GM10248 (cell line): Measurements from ENCODE around the gene PLCB1.

Source experiments
- CTCF ChIA-PET: fragments of 300-600 bp; sonication (Branson Sonifier 250); formaldehyde crosslinking; extraction: SDS; loops from one replicate; lab custom pipeline; 2021; ENCODE audit warnings: antibody characterized with exemption; lab: Yijun Ruan, JAX
- POLR2A ChIA-PET: fragments of 350-650 bp; sonication (Branson Sonifier 250); formaldehyde crosslinking; extraction: SDS; loops from one replicate; lab custom pipeline; 2020; ENCODE audit warnings: antibody characterized with exemption; lab: Yijun Ruan, JAX
- DNase-seq: peaks from one replicate; pipeline ENCODE4 v3.0.0; 2012; ENCODE audit errors: extremely low spot score
- TF ChIP-seq, protein P1 (sequence below): IDR thresholded peaks from 2 replicates; pipeline ENCODE4 v1.5.1; 2012; ENCODE audit warnings: mild to moderate bottlenecking, low read depth; ENCODE audit errors: extremely low read depth, missing control alignments, control extremely low read depth

The PLCB1 gene

GRCh38 chr20:8879669-8880068, 747.6 kb downstream of the PLCB1 start:
- DNase-seq: no peak
- ChIA-PET CTCF (interaction anchor here (1.6 kb wide), 1 partner anchor 10 kb away, joined by 5 read pairs; no protein-coding TSS in a partner anchor), POLR2A (no interaction called here)
- TF ChIP-seq, protein P1, sequence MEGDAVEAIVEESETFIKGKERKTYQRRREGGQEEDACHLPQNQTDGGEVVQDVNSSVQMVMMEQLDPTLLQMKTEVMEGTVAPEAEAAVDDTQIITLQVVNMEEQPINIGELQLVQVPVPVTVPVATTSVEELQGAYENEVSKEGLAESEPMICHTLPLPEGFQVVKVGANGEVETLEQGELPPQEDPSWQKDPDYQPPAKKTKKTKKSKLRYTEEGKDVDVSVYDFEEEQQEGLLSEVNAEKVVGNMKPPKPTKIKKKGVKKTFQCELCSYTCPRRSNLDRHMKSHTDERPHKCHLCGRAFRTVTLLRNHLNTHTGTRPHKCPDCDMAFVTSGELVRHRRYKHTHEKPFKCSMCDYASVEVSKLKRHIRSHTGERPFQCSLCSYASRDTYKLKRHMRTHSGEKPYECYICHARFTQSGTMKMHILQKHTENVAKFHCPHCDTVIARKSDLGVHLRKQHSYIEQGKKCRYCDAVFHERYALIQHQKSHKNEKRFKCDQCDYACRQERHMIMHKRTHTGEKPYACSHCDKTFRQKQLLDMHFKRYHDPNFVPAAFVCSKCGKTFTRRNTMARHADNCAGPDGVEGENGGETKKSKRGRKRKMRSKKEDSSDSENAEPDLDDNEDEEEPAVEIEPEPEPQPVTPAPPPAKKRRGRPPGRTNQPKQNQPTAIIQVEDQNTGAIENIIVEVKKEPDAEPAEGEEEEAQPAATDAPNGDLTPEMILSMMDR: no peak

DNA sequence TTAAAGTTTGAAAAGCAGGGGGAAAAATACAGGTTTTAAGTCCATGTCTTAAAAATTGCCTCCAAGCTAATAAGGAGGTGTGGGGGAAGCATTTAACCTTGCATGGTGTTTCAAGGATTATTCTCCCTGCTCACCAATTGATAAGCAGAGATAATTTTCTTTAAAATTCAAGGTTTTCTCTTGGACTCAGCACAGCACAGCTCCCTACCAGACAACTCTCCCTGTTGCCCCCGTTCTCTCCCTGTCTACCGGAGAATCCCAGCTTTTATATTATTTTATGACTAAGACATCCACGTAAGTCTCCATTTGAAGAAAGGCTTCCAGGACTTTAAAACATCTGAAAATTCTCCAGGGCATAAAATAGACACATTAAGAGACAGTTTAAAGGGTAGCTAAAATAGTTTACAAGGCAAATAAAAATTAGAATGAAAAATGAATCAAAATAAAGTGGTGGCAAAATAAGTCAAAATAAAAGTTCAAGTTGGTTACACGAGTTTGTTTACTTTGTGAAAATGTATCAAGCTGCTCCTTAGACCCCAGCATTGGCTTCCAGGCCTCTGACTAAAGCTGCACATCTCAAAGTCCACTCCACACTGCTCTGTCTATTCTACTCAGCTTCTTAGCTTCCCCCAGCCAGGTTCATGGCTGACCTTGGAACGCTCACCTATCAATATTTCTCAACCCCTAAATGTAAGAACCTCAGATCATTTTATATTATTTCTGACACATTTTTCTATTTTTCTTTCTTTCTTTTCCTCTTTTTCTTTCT, 748.2 kb downstream of the PLCB1 start:
- ChIA-PET CTCF (interaction anchor here (1.6 kb wide), 1 partner anchor 9 kb away, joined by 5 read pairs; no protein-coding TSS in a partner anchor), POLR2A (no interaction called here)
- no peak for DNase-seq
- TF ChIP-seq, protein P1: no peak

DNA sequence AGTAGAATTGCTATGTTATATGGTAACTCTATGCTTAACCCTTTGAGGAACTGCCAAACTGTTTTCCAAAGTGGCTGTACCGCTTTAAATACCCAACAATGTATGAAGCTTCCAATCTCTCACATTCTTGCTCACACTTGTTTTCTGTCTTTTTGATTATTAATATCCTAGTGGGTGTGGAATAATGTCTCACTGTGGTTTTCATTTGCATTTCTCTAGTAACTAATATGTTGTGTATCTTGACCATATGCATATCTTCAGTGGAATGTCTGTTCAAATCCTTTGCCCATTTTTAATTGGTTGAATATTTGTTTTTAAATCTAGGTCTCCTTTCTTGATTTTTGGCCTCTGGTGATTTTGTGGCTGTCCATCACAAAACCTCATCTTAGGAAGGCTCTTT, 759.0 kb downstream of the PLCB1 start:
- POLR2A ChIA-PET: no interaction called here
- CTCF ChIA-PET: no interaction called here
- no peak for DNase-seq
- TF ChIP-seq, protein P1: no peak

DNA sequence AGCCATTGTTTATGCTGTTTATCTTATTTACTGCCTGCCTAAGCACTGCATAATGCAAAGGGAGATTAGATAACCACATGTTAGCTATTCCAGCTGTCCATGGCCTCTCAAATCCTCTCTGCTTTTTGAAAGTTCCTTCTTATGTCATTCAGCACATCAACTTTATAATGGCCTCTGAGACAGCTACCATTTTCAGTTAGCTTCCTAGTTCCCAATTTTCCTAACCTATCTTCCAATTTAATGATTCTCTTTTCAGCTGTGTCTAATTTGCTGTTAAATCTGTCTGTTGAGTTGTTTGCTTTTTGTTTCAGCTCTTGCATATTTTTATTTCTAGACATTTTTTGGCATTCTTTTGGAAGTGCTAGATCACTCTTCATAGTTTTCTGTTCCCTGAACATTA, 763.4 kb downstream of the PLCB1 start:
- POLR2A ChIA-PET: no interaction called here
- CTCF ChIA-PET: interaction anchor here (1.4 kb wide), 1 partner anchor 16 kb away, joined by 3 read pairs; no protein-coding TSS in a partner anchor
- DNase-seq: no peak
- TF ChIP-seq, protein P1: no peak

DNA sequence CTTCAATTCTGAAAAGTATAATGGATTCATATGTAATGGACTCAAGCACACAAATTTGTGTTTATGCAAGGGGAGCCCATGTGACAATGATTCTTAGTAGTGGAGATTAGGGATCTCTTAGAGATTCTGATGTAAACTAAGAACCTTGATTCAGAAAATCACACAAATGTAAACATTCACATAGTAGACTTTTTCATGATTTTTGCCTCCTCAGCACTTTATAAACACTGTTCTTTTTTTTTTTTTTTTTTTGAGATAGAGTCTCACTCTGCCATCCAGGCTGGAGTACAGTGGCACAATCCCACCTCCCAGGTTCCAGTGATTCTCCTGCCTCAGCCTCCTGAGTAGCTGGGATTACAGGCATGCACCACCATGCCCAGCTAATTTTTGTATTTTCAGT, 766.8 kb downstream of the PLCB1 start:
- POLR2A ChIA-PET: no interaction called here
- DNase-seq: no peak
- CTCF ChIA-PET: no interaction called here
- TF ChIP-seq, protein P1: no peak

DNA sequence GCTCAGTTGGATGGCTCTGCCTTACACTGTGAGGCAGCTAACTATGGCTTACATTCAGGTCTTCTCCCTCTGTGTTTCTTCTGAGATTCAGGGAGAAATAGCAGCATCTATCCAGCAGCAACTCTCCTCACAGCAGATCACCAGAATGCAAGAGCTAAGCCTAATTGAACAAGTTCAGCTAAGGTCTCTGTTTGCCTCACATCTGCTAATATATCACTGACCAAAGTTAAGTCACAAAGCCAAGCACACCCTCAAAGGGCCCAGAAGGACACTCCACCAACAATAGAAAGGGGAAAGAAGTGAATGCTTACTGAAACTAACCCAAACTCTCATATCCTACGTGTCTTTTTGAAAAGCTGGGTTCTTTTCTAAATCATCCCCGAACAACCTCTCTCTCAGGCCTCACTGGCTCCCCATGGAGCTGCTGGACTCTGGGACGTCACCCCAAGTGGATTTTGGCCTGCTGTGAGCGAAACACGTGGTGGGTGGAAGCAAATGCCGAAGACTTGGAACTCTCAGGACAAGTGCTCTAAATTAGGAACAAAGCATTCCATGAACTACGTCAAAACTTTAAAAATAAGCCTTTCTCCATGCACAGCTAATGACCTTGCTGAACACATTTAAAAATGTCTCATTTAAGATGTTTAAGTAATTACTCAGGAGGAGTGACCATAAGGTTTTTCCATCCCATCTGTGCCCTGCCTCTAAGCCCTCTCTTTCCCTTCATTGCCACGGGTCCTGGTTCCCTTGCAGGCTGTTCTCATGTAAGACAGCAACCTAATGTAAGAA, 769.4 kb downstream of the PLCB1 start:
- ChIA-PET POLR2A (no interaction called here), CTCF (interaction anchor here (0.7 kb wide), 1 partner anchor 11 kb away, joined by 3 read pairs; no protein-coding TSS in a partner anchor)
- TF ChIP-seq, protein P1: no peak
- no peak for DNase-seq
